Activated CD8-positive, alpha-beta T cell treated with anti-CD3 and anti-CD28 coated beads for 36 hours (primary cell): Measurements from ENCODE around the gene FEZF2. TPM values are rescaled to one million over a fixed set of nuclear protein-coding genes. Genes with fewer than 3 reads are reported as not detected.

Experiments used
- ATAC-seq: fragments of 200-7000 bp; cut with Tn5 transposase; one replicate; pipeline ENCODE4 v1.10.0; 2021; ENCODE audit warnings: mild to moderate bottlenecking, moderate library complexity
- CTCF ChIA-PET: fragments of 350-600 bp; sonication (Branson Sonifier 250); formaldehyde crosslinking; loops from one replicate; lab custom pipeline; 2021; ENCODE audit warnings: antibody characterized with exemption; lab: Charles Lee
- POLR2A ChIA-PET: fragments of 350-600 bp; sonication (Branson Sonifier 250); formaldehyde crosslinking; loops from one replicate; lab custom pipeline; 2021; ENCODE audit warnings: antibody characterized with exemption; lab: Charles Lee
- DNase-seq: peaks from one replicate; pipeline ENCODE4 v3.0.0-alpha.2; 2020
- H3K27ac Mint-ChIP-seq: one replicate; pipeline ENCODE4 v1.8.0; 2021; ENCODE audit warnings: mild to moderate bottlenecking, mixed read lengths
- H3K27me3 Mint-ChIP-seq: one replicate; pipeline ENCODE4 v1.8.0; 2021; ENCODE audit warnings: mixed read lengths
- H3K36me3 Mint-ChIP-seq: one replicate; pipeline ENCODE4 v1.8.0; 2021; ENCODE audit warnings: low read depth, mixed read lengths
- H3K4me1 Mint-ChIP-seq: one replicate; pipeline ENCODE4 v1.8.0; 2021; ENCODE audit warnings: low read depth, mixed read lengths
- H3K4me3 Mint-ChIP-seq: one replicate; pipeline ENCODE4 v1.8.0; 2021; ENCODE audit warnings: mild to moderate bottlenecking, moderate library complexity, mixed read lengths
- H3K9me3 Mint-ChIP-seq: one replicate; pipeline ENCODE4 v1.8.0; 2021; ENCODE audit warnings: mixed read lengths
- intact Hi-C: fragments of 100-400 bp; cut with micrococcal nuclease; formaldehyde crosslinking; loops from one replicate; pipeline ENCODE4 v1.10.0; 2022
- total RNA-seq, 2 experiments: library from RNA; stranded (reverse); gene quantifications; one replicate each; pipeline ENCODE4 v1.2.3, GENCODE V29; 2021
- TF ChIP-seq, protein P1 (sequence below): fragments of 200-600 bp; IDR thresholded peaks from one replicate; pipeline ENCODE4 v1.8.0; 2022; ENCODE audit warnings: antibody characterized with exemption, mild to moderate bottlenecking

The FEZF2 gene
- total RNA-seq, 2 experiments from 2014 or later = not detected

DNA sequence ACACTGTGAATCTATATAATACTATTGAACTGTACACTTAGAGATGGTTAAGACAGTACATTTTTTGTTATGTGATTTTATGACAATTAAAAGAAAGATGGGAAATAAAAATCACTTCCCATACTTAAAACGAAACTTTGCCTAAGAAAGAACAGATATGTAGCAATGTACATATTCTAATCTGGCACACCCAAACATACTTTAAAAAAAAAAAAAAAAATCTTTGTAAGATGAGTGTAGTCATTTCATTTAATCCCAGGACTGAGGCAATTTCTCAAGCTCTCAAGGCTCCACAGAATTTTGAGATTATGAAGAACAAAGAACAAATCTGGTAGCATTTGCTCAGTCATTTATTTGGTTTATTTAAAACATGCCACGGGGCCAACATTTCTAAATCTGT lies 40.3 kb upstream of the FEZF2 start:
- CTCF ChIA-PET = no interaction called here
- intact Hi-C loops = no loop called here
- TF ChIP-seq, protein P1, sequence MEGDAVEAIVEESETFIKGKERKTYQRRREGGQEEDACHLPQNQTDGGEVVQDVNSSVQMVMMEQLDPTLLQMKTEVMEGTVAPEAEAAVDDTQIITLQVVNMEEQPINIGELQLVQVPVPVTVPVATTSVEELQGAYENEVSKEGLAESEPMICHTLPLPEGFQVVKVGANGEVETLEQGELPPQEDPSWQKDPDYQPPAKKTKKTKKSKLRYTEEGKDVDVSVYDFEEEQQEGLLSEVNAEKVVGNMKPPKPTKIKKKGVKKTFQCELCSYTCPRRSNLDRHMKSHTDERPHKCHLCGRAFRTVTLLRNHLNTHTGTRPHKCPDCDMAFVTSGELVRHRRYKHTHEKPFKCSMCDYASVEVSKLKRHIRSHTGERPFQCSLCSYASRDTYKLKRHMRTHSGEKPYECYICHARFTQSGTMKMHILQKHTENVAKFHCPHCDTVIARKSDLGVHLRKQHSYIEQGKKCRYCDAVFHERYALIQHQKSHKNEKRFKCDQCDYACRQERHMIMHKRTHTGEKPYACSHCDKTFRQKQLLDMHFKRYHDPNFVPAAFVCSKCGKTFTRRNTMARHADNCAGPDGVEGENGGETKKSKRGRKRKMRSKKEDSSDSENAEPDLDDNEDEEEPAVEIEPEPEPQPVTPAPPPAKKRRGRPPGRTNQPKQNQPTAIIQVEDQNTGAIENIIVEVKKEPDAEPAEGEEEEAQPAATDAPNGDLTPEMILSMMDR = no peak
- no peak for ATAC-seq
- no peaks in the 10 kb centered on the region for H3K4me1 Mint-ChIP-seq
- no peaks in the 10 kb centered on the region for H3K9me3 Mint-ChIP-seq
- no peaks in the 10 kb centered on the region for H3K36me3 Mint-ChIP-seq
- no peak for DNase-seq
- H3K27me3 Mint-ChIP-seq = peaks cover 2% of the 10 kb centered on the region
- no peak overlapping the region for H3K27ac Mint-ChIP-seq
- POLR2A ChIA-PET = no interaction called here
- no peak overlapping the region for H3K4me3 Mint-ChIP-seq

DNA sequence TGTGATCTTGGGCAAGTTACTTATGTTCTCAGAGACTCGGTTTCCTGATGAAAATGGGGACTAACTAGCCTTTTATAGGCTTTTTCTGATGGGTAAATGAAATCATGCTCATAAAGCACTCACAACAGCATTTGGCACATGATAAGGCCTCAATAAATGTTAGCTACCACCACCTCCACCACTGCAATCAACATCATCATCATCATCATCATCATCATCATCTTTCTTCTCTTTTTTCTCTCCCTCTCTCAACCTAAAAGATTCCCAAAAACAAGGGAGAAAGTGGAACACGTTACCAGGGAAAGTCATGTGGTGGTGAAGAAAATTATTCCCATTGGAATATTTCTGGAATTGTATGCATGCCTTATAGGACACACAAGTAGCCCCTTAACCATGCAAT lies 33.6 kb upstream of the FEZF2 start:
- H3K36me3 Mint-ChIP-seq = no peaks in the 10 kb centered on the region
- H3K4me1 Mint-ChIP-seq = no peaks in the 10 kb centered on the region
- H3K4me3 Mint-ChIP-seq = no peak overlapping the region
- TF ChIP-seq, protein P1 = no peak
- ATAC-seq (no peak), DNase-seq (no peak)
- H3K9me3 Mint-ChIP-seq = no peaks in the 10 kb centered on the region
- H3K27me3 Mint-ChIP-seq = no peaks in the 10 kb centered on the region
- ChIA-PET POLR2A (no interaction called here), CTCF (no interaction called here)
- H3K27ac Mint-ChIP-seq = no peak overlapping the region
- intact Hi-C loops = no loop called here

DNA sequence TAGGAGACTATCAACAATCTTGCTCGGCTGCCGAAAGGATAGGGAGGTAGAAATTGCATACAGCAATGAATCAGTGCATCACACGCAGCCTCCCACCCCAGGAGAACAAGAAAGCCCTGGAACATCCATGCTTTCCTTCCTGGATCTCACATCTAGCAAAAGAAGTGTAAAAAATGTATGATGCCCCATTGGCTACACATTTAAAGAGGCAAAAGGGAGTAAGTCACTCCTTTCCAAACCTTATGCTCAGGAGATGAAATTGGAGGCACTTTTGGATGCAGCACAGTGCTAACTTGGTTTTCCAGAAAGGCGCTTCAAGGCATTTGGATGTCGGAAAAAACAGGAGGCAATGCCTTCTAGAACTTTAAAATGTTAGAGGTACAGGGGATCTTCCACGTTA lies 32.2 kb upstream of the FEZF2 start:
- Mint-ChIP-seq H3K4me3 (no peak overlapping the region), H3K9me3 (no peaks in the 10 kb centered on the region), H3K27ac (no peak overlapping the region), H3K36me3 (no peaks in the 10 kb centered on the region), H3K4me1 (no peaks in the 10 kb centered on the region), H3K27me3 (peaks cover 2% of the 10 kb centered on the region)
- TF ChIP-seq, protein P1 = no peak
- DNase-seq (no peak), ATAC-seq (no peak)
- CTCF ChIA-PET = no interaction called here
- POLR2A ChIA-PET = no interaction called here
- intact Hi-C loops = no loop called here

DNA sequence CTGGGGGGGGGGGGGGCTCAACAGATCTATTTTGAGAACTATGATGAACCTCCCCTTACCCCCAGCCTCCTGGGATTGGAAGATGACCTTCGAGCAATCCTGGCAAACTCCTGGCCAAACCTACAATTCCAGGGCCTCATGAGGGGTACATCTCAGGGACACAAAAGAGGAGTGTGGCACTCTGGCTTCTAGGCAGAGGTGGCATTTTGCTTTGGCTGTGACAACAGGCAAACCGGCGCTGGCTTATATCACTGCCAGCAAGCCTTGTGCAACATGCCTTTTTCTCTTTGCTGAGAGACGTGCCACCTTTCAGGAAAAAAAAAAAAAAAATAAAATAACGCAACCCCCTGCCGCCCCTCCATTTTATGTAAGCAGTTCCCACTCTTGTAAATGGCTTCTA lies 31.8 kb upstream of the FEZF2 start:
- Mint-ChIP-seq H3K9me3 (no peaks in the 10 kb centered on the region), H3K27ac (no peak overlapping the region), H3K36me3 (no peaks in the 10 kb centered on the region), H3K27me3 (peaks cover 2% of the 10 kb centered on the region), H3K4me1 (no peaks in the 10 kb centered on the region), H3K4me3 (no peak overlapping the region)
- ATAC-seq (no peak), DNase-seq (no peak)
- TF ChIP-seq, protein P1 = no peak
- POLR2A ChIA-PET = no interaction called here
- CTCF ChIA-PET = no interaction called here
- intact Hi-C loops = no loop called here

DNA sequence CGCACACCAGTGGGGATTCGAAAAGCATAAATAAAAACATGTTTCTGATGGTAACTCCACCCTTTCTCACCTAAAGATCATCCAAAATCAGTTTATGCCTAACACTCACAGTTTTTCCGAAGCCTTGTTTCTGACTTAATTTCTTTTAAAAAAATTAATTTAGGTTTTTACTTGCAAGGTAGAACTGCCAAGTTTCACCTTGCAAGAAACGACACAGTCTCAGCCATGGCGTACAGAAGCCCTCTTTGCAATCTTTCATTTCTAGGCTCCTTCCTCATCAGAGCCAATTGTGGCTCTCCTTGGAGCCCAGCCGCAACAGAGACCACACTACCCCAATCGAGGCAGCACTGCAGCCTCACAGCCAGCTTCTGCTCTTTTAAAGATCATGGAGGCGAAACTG lies 31.0 kb upstream of the FEZF2 start:
- H3K4me3 Mint-ChIP-seq = no peak overlapping the region
- CTCF ChIA-PET = no interaction called here
- intact Hi-C loops = no loop called here

More for the DNA sequence above, 31.0 kb upstream of the FEZF2 start:
- H3K9me3 Mint-ChIP-seq = no peaks in the 10 kb centered on the region
- TF ChIP-seq, protein P1 = no peak
- no peak for ATAC-seq
- no peaks in the 10 kb centered on the region for H3K36me3 Mint-ChIP-seq
- H3K27ac Mint-ChIP-seq = no peak overlapping the region
- no peaks in the 10 kb centered on the region for H3K4me1 Mint-ChIP-seq
- POLR2A ChIA-PET = no interaction called here
- H3K27me3 Mint-ChIP-seq = peaks cover 2% of the 10 kb centered on the region
- no peak for DNase-seq
